NCI-H748 (cell line): ENCODE results near the gene TEX36.
A peak's percentile ranks its signal among the peaks of the same experiment; 100 is the strongest.
"Not testable (repeated sequence)": the region's sequence is repeated elsewhere in the genome, so short reads cannot be mapped to it uniquely, and the experiment has no call there.

Experiments
- DNase-seq: peaks from one replicate; lab custom pipeline; 2025; ENCODE audit not compliant: unreplicated experiment; lab: John Stamatoyannopoulos, UW

TEX36 gene

GRCh38 chr10:125634606-125635005, 48.4 kb downstream of the TEX36 start:
- no peak for DNase-seq

- DNase-seq: peak; percentile 82
Measured at GRCh38 chr10:125633517-125633999, 49.4 kb downstream of the TEX36 start.

GRCh38 chr10:125631806-125632205, 51.2 kb downstream of the TEX36 start:
- DNase-seq: no peak

GRCh38 chr10:125629758-125630376, 53.1 kb downstream of the TEX36 start:
- DNase-seq: peak; percentile 69

GRCh38 chr10:125628104-125629049, 54.6 kb downstream of the TEX36 start:
- no peak for DNase-seq

GRCh38 chr10:125627646-125628045, 55.3 kb downstream of the TEX36 start:
- DNase-seq: no peak

GRCh38 chr10:125626671-125627070, 56.3 kb downstream of the TEX36 start:
- DNase-seq: no peak

- DNase-seq: no peak
Measured at GRCh38 chr10:125625586-125625985, 57.4 kb downstream of the TEX36 start.

- DNase-seq: no peak
Measured at GRCh38 chr10:125624800-125625199, 58.2 kb downstream of the TEX36 start.

- no peak for DNase-seq
Measured at GRCh38 chr10:125621052-125621451, 61.9 kb downstream of the TEX36 start.

GRCh38 chr10:125620401-125620800, 62.6 kb downstream of the TEX36 start:
- DNase-seq: no peak

- DNase-seq: not testable (repeated sequence)
Measured at GRCh38 chr10:125613062-125613461, 69.9 kb downstream of the TEX36 start.

GRCh38 chr10:125611756-125612155, 71.2 kb downstream of the TEX36 start:
- DNase-seq: no peak

GRCh38 chr10:125611216-125611615, 71.7 kb downstream of the TEX36 start:
- no peak for DNase-seq

GRCh38 chr10:125609859-125610258, 73.1 kb downstream of the TEX36 start:
- DNase-seq: no peak

- DNase-seq: no peak
Measured at GRCh38 chr10:125608474-125608873, 74.5 kb downstream of the TEX36 start.

GRCh38 chr10:125607689-125608290, 75.2 kb downstream of the TEX36 start:
- no peak for DNase-seq

- DNase-seq: no peak
Measured at GRCh38 chr10:125606414-125607010, 76.5 kb downstream of the TEX36 start.
